HG03196 (cell line): Measurements from ENCODE around the gene ATG16L2.
"Not testable (repeated sequence)": the region's sequence is repeated elsewhere in the genome, so short reads cannot be mapped to it uniquely, and the experiment has no call there.

ENCODE experiments used
- ATAC-seq: cut with Tn5 transposase; IDR thresholded peaks from one replicate; pipeline ENCODE4 v1.9.1; 2021; ENCODE audit not compliant: unreplicated experiment

ATG16L2 gene

GRCh38 chr11:72779495-72780128, 34.6 kb upstream of the ATG16L2 start:
- no peak for ATAC-seq

DNA sequence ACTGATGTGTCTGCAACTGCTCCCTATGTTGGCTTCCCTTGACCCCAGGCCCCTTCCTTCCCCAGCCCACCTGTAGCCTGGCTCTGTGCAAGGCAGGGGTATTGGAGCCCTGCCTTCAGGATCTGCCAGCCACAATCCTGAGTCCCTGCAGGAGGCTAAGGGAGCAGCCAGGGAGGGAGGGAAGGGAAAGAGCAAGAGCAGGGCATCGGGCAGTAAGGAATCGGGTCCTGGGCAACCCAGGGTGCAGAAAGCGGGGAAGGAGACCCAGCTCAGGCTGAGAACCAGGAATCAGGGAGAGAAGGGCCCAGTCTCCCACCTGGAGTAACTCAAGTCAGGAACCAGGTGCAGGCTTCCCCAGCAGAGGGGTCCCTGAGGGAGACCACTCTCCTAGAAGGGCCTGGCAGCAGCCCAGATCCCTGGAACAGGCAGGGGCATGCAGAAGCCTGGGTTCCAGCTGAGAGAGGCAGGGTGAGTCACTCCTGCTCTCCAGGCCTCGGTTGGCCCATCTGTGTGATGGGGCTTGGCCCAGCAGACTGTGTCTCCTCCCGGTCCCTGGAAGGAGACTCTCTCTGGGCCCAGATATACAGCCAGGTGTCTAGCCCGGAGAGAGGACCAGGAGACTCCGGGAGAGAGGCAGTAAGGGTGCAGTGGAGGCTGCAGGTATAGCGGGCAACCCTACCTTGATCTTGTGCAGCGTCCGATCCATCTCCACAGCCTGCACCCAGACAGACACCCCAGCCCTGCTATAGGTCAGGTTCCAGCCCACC, 33.7 kb upstream of the ATG16L2 start:
- ATAC-seq, result no peak

GRCh38 chr11:72781063-72781312, 33.2 kb upstream of the ATG16L2 start:
- no peak for ATAC-seq

DNA sequence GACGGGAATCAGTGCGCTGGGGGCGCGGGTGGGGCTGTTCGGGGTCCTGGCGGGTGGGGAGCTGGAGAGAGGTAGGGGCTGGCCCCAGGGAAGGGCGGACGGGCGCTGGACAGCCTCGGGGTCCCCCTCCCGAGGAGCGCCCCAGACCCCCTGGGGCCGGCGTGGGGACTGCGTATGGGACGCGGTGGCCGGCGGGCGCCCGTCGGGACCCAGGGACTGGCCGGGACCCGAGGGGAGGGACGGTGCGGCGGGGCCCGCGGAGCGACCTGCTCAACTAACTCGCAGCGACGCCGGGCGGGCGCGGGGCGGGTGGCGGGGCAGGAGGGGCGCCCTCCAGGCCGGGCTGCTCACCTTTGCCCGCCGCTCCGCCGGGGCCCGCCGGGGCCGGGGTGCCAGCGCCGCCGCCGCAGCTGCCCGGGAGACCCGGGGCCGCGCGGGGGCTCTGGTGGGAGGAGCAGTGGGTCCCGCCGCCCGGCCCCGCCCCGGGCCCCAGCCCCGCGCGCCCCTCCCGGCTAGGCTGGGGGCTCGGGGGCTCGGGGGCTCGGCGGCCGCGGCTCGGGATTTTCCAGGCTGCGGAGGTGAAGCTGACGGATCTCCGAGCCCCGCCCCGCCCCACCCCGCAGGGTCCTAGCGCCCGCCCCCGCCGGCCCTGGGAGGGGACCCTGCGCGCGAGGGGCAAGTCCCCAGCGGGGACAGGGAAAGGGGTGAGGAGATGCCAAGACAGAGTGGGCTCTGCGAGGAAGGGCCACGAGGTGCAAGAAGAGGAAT, 32.7 kb upstream of the ATG16L2 start:
- no peak for ATAC-seq

DNA sequence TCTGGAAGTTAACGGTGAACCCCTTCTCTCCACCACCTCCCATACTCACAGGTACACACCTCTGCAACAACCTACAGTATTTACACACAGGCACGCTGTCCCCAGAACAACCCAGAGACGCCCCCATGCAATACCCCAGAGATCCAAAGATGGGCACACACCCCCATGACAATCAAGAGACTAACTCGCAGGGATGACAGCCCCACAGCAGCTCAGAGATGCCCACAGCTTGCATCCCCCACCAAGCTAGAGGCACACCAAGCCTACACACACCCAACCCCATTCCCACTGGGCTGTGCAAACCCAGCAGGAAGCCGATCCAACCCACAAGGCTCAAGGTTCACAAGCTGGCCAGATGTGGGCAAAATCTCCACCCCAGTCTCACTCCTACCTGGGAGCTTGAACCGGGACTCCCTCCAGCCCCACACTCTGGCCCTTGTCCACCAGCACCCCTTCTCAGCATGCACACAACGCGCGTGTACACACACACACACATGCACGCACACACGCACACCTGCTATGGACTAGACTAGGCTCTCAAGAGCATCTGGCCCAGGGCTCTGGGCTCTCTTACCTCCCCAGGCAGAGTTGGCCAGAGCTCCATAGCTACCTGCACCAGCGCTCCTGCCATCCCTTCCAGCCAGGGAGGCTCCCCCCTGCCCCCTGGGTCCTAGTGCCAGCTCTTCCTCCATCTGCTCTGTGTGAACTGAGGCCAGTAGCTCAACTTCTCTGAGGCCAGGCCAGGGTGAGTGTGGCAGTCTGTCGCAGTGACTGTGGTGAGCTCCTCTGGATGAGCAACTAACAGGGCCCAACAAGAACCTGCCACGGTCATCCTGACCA, 31.9 kb upstream of the ATG16L2 start:
- no peak for ATAC-seq

GRCh38 chr11:72783144-72783905, 30.9 kb upstream of the ATG16L2 start:
- no peak for ATAC-seq

DNA sequence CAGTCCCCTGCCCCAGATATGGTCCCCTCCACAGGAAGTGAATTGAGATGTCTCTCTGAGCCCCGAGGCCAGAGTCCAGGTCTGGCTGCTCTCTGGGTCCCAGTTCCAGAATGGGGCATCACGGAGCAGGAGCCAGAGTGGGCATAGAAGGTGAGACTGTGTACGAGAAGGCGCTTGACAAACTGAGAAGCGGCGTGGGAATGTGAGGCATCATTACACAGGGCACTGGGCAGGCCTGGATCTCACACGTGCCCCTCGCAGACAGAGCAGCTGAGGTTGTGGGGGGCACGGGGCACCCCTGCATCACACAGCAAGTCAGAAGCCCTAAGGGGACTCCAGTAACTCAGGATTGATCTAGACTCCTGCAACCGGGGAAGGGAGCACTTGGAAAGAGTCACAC, 29.5 kb upstream of the ATG16L2 start:
- no peak for ATAC-seq

GRCh38 chr11:72786305-72787215, 27.7 kb upstream of the ATG16L2 start:
- no peak for ATAC-seq

- ATAC-seq, result no peak
Observed at GRCh38 chr11:72787216-72788104, 26.8 kb upstream of the ATG16L2 start.

DNA sequence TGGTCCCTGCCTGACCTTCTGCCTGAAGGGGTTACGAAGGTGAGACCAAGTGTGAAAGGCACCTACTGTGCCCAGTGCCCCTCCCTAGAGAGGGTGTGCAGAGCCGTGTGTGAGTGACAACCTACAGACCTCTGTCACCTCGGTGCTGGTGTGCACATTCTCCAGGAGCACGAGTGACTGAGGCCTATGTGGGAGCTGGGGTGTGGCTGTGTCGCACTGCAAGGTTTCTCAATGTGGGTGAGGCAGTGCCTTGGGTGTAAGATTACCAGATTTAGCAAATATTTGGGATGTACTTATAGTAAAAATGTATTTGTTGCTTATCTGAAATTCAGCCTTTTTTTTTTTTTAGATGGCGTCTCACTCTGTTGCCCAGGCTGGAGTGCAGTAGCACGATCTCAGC, 26.0 kb upstream of the ATG16L2 start:
- no peak for ATAC-seq

GRCh38 chr11:72789493-72790131, 24.6 kb upstream of the ATG16L2 start:
- ATAC-seq, result no peak

- not testable (repeated sequence) for ATAC-seq
Observed at GRCh38 chr11:72791228-72791627, 23.0 kb upstream of the ATG16L2 start.

- ATAC-seq, result no peak
Observed at GRCh38 chr11:72792437-72793021, 21.7 kb upstream of the ATG16L2 start.

DNA sequence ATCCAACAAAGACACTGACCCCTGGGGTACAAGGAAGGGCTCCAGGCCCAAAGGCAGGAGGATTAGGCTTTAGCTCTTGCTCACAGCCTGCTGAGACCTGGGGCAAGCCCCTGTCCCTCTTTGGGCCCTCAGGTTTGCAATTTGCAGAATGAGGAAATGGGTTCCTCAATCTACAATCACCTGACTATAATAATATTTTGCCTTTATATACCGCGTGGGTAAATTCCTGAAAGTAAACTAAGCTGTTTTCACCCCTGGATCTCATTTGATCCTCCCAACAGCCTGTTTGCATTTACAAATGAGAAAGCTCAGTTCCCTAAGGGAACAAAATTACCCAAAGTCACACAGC, 21.2 kb upstream of the ATG16L2 start:
- ATAC-seq, result no peak

GRCh38 chr11:72793425-72794367, 20.5 kb upstream of the ATG16L2 start, which contains the start of gene STARD10:
STARD10 (minus strand) TSS chr11:72794047; CDS start chr11:72781181, 12,866 bp downstream.
- peak; percentile 86 for ATAC-seq

DNA sequence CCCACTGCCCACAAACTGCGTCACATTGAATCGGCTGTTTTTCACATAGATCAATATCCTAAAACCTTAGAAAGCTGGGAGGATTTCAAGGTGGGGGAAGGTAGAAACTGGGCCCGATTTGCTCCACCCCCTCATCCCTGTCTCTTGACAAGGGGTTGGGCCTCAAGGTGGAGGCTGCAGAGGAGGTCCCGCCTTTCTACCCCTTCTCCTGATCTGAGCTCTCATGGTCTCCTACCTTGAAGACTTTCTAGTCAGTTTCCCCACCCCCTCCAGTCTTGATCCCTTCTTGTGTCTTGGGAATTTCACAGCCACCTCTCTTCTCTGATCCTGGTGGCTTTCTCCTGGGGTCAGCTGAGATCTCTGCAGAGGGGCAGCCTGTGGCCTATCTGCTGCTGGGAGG, 15.8 kb upstream of the ATG16L2 start:
- no peak for ATAC-seq

- ATAC-seq, result no peak
Observed at GRCh38 chr11:72799441-72799840, 14.8 kb upstream of the ATG16L2 start.
